Stomach (tissue), 4 donors: Measurements from ENCODE around the gene LRRC46.

Experiments
- EP300 ChIP-seq: sonication (generic); formaldehyde crosslinking; IDR thresholded peaks from one replicate; pipeline ENCODE4 v1.6.1; 2017; ENCODE audit warnings: antibody characterized with exemption
- POLR2A ChIP-seq, 4 donors: fragments of 450-650 bp; IDR thresholded peaks; one replicate each; pipeline ENCODE4 v1.6.1; 2016; ENCODE audit warnings: antibody characterized with exemption in 4 of 4, control low read depth in 2 of 4, mild to moderate bottlenecking in 1 of 4, moderate library complexity in 1 of 4
- POLR2AphosphoS5 ChIP-seq, 3 donors: sonication (generic); formaldehyde crosslinking; IDR thresholded peaks; one replicate each; pipeline ENCODE4 v1.6.1; 2016; ENCODE audit warnings: antibody characterized with exemption in 3 of 3

GRCh38 chr17:47816947-47817346, 14.5 kb upstream of the LRRC46 start:
- TF ChIP-seq EP300 (no peak), POLR2AphosphoS5 (IDR thresholded peaks at IDR 0.05) (no peak), POLR2A (IDR thresholded peaks at IDR 0.05) (no peak)
